Measurements from ENCODE around the gene PARD3B.

The PARD3B gene

DNA sequence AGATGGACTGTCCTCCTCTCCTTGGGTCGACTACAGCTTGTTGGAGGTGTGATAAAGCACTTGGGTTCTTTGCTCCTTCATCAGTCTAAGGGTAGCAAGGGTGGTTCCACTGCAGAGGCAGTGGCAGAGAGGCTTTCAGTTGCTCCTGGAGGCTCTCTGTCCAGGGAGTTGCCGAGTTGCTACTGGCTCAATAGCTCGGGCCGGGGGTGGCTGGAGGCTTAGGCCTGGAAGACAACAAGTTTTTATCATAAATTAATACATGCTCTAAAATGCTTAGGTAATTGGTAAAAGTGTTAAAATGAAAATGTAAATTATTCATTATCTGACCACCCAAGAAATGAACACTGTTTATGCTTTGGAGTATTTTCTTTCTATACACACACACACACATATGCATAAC lies 975.0 kb downstream of the PARD3B start:
- DNase-seq (ENCODE audit: low read depth) = no peak

GRCh38 chr2:205524656-205525055 lies 979.4 kb downstream of the PARD3B start:
- no peak for DNase-seq (ENCODE audit: low read depth)

- DNase-seq (ENCODE audit: low read depth) = no peak
Observed at GRCh38 chr2:205527801-205528200, 982.5 kb downstream of the PARD3B start.

GRCh38 chr2:205531072-205531471 lies 985.8 kb downstream of the PARD3B start:
- DNase-seq (ENCODE audit: low read depth) = no peak

DNA sequence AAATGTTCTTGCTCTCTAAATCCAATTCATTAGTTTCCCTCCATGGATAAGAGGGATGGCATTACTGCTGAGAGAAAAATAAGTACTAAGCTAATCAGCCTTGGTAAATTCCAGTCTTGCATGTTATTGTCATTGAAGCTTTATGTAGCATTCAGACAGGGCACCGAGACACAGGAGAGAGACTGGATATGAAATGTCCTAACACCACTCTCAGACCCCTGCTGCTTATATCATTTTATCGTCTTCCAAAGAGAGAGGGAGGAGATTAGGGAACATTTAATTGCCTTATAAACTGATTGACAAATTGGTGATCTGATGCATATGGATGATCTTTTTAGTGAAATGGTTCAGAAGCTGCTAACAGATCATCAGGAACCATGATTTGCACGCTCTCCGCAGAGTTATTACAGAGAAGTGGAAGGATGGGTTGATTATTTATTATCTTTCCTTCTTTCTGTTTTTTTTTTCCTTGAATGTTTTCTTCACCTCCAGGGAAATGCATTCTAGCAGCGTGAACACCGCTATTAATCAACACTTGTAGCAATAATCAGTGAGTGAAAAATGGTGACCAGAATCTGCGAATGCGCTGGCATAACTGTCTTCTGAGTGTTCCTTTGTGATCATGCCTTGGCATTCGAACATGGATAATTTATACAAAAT lies 986.3 kb downstream of the PARD3B start:
- DNase-seq (ENCODE audit: low read depth) = no peak

- no peak for DNase-seq (ENCODE audit: low read depth)
Observed at GRCh38 chr2:205535001-205535400, 989.7 kb downstream of the PARD3B start.

DNA sequence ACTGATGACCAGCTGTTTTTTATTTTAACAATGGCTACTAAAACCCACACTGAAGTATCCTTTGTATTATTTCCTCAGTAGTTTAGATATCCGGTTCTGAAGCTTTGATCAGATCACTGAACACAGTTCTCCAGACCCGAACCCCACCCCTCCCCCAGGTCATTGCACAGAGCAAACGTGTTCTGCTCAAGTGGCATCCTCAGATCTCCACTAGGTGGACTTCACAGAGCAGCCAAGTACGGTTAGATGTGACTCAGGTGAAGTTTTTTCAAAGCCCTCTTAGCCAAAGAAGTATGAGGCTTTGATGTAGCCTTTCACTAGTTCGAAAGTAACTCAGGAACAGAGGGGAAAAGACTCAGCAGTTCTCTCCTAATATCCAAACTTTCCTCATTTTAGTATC lies 994.3 kb downstream of the PARD3B start:
- DNase-seq (ENCODE audit: low read depth) = no peak

GRCh38 chr2:205540036-205540435 lies 994.8 kb downstream of the PARD3B start:
- DNase-seq (ENCODE audit: low read depth) = no peak

- DNase-seq (ENCODE audit: low read depth) = no peak
Observed at GRCh38 chr2:205543262-205543843, 998.1 kb downstream of the PARD3B start.

DNA sequence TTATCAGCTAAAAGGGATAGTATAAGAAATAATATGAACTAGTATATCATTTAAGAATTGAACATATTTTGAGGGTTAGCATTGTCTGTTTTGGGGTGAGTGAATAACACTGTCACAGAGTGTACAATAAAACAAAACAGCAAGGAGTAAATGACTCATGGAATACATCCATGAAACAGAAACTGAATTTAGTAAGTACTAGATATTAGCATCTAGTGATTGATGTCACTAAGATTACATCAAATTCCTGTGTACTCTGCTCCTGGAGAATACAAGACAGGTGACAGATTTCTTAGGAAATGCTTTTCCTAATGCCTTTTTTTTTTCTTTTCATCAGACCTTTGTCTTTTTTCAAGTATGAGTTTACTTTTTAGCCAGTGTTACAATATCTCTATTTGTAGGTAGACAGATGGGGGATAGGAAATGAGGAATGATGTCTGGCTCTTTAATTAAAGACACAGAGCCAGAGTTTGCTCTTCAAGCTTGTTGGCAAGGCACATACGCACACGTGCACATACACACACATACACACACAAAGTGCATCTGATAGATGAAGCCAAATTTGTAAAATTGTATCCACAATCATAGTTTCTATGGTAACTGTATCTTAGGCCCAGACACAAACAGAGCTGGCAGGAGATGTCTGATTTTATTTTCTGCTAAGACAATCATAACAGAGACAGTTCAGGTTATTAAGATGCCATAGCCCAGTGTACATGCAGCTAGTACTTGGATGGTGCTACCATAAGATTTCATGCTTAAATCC lies 998.8 kb downstream of the PARD3B start:
- DNase-seq (ENCODE audit: low read depth) = no peak

DNA sequence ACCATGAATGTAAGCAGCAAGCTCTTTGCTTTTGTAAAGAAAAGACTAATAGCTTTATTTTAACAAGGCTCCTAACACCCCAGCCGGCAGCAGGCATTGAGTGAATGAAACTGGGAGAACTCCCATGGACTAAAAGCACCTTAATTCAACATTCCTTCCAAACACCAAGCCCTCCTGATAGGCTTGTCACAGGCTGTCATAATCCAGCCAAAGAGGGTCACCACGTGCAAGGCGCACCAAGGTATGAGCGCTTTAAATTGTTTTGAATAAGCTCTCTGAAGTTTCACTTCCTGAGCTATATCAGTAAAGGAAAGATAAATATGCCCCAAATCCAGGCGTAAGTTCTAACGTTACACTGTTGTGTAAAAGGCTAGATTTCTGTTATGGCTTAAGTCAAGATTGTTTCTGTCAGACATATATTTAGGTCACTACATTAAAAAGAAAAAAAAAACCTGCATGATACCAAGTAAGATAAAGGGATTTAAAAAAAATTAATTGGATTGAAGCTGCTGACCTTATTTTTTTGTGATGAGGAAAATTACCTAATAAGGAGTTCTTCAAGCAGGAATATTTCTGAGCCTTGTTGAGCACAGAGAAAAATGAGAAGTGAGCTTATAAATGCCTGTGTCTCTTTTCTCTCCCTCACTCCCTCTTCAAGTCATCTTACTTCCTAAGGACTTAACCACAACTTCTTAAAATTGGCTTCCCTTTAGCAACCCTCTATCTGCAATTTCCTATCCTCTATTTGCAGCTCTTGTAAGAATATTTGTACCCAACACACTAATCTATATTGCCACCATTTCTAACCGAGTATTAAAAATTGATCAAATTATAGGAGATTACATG lies 1000.9 kb downstream of the PARD3B start:
- DNase-seq (ENCODE audit: low read depth) = no peak

GRCh38 chr2:205555566-205556230 lies 1010.4 kb downstream of the PARD3B start:
- DNase-seq (ENCODE audit: low read depth) = no peak

DNA sequence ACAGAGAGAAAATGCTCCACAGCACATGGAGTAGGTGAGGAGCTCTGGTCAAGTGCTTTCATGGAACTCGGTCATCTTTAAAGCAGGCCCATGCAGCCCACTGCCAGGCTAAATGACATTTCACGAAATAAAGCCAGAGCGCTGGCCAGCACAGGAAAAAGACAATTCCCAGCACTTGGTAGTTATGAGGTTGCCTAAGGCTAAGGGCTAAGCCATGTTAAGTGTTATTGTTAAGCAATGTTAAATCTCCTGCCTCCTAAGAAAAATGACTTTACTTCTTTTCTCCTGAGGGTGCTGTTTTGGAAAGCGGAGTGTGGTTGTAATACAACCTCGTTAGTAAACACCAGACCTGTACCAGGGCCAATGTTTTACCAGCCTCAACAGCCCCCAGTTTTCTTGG lies 1011.1 kb downstream of the PARD3B start:
- DNase-seq (ENCODE audit: low read depth) = no peak

DNA sequence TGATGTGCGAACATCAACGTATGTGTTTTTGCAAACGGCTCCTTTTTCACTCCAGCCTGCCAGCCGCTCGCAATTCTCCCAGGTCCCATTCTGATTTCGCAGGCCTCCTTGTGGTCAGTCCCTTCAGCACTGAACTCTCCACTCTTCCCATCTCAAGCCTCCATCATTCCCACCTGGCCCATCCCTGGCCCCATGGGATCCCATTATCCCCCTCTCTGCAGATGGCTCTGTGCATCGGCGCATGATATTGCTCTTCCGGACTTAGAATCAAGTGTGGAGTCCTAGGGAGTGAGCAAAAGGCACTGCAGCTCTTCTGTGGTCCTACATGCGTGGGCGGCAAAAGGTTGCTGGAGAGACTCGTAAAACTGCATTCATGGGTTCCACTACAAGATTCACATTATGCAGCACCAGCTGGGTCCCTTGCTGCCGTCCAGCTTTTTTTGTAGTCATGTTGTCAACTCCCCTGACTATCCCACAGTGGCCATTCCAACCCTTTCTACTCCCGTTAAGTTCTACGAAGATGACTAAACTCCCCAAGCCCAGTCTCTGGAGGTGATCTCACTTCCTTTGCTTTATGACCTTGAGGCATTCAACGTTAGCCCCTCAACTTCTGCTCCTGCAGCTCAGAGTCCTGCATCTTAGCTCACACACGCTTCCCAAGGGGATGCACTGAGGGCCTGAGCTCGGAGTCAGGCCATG lies 1011.7 kb downstream of the PARD3B start:
- DNase-seq (ENCODE audit: low read depth) = no peak

DNA sequence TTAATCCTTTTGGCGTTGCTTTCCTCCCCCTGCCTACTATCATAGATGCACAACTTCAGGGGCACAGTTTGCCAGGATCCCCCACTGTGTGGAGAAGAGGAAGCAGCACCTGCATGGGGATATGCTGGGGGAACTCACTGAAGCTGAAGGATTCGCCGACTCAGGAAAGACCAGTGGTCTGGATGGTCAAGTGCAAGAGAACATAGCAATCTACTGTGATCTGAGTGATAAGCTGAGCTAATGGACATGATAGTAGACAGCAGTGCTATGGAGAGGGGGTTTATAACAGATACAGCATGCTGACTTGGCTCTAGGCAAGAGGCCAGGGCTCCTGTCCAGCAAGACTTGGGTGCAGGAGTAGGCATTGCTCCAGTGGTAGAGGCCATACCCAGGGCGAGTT lies 1012.6 kb downstream of the PARD3B start:
- no peak for DNase-seq (ENCODE audit: low read depth)

GRCh38 chr2:205561441-205561840 lies 1016.2 kb downstream of the PARD3B start:
- DNase-seq (ENCODE audit: low read depth) = no peak

DNA sequence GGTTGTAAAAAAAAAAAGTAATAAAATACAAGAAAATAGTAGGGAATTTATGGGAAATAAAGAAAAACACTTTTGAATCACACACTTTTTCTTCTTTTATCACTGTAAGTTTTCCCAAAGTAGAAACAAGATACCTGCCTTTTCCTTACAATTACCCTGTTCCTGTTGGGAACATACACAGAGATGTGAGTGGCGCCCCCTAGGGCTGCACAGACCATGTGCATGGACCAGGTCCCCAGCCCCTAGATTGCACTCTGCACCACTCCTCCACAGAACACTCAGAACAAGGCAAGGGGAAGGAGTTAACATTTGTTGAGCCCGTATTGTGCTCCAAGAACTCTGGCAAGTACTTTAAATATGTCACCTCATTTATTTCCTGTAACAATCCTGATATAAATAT lies 1018.4 kb downstream of the PARD3B start:
- no peak for DNase-seq (ENCODE audit: low read depth)

GRCh38 chr2:205564346-205565141 lies 1019.3 kb downstream of the PARD3B start:
- DNase-seq (ENCODE audit: low read depth) = no peak

DNA sequence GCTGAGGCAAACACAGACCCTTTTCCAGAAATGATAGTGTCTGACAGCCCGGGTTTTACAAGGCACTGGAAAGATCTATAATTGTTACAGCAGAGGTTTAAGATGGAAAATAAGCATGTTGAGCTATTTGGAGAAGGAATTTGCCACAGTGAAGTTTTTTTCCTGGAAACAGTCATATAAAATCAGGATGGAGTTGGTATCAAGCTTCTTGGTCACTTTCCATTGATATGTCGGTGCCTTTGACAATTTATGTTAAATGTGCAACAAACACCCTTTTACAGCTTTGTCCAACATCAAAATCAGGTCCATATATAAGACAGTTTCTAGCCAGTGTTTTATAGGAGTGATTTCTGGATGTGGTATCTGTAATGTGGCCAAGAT lies 1019.9 kb downstream of the PARD3B start:
- no peak for DNase-seq (ENCODE audit: low read depth)

- DNase-seq (ENCODE audit: low read depth) = no peak
Observed at GRCh38 chr2:205566606-205567168, 1021.4 kb downstream of the PARD3B start.
